Thoracic aorta (tissue), 2 donors: ENCODE data around the gene GRIA3. TPM values are rescaled to one million over a fixed set of nuclear protein-coding genes. Genes with fewer than 3 reads are reported as not detected.
A peak's percentile ranks its signal among the peaks of the same experiment; 100 is the strongest.

Source experiments
- ATAC-seq: fragments of 150-250 bp; one replicate; pipeline ENCODE4 v1.8.0; 2017; ENCODE audit warnings: low read depth; ENCODE audit not compliant: insufficient number of reproducible peaks, low FRiP score
- DNase-seq: peaks from one replicate; pipeline ENCODE4 v3.0.0-alpha.2; 2020; ENCODE audit warnings: low spot score
- H3K27ac ChIP-seq, 2 donors: fragments of 200-600 bp; sonication (generic); 1 replicate in 1 of 2; 2 replicates in 1 of 2; pipeline ENCODE4 v1.5.1; 2016; ENCODE audit warnings: mild to moderate bottlenecking in 2 of 2, moderate library complexity in 2 of 2
- H3K27me3 ChIP-seq: fragments of 200-600 bp; sonication (generic); replicated peaks from 2 replicates; pipeline ENCODE4 v1.6.0; 2016; ENCODE audit warnings: mild to moderate bottlenecking; ENCODE audit not compliant: insufficient read depth
- H3K36me3 ChIP-seq: fragments of 200-600 bp; sonication (generic); one replicate; pipeline ENCODE4 v1.5.1; 2016
- H3K4me1 ChIP-seq, 2 donors: fragments of 200-600 bp; sonication (generic); 1 replicate in 1 of 2; 2 replicates in 1 of 2; pipeline versions ENCODE4 v1.5.1 to v1.6.0; 2016; ENCODE audit warnings: low read depth in 2 of 2, mild to moderate bottlenecking in 1 of 2; ENCODE audit not compliant: control insufficient read depth in 1 of 2
- H3K4me3 ChIP-seq: fragments of 200-600 bp; sonication (generic); 2 replicates; pipeline ENCODE4 v1.5.1; 2016; ENCODE audit warnings: mild to moderate bottlenecking
- H3K9me3 ChIP-seq: fragments of 200-600 bp; sonication (generic); 2 replicates; pipeline ENCODE4 v1.5.1; 2016
- total RNA-seq, 2 donors: library from RNA; depleted of rRNA; stranded (reverse); fragments of >200 nt; gene quantifications; one replicate each; pipeline versions ENCODE4 v1.1.0 to v1.2.3, GENCODE V29; 2016
- TF ChIP-seq, protein P1 (sequence below): fragments of 200-600 bp; sonication (generic); IDR thresholded peaks from one replicate; pipeline ENCODE4 v1.5.1; 2019; ENCODE audit warnings: antibody characterized with exemption

Gene GRIA3
- total RNA-seq, 2 donors from 2014 or later = 6.0 to 7.9 TPM

DNA sequence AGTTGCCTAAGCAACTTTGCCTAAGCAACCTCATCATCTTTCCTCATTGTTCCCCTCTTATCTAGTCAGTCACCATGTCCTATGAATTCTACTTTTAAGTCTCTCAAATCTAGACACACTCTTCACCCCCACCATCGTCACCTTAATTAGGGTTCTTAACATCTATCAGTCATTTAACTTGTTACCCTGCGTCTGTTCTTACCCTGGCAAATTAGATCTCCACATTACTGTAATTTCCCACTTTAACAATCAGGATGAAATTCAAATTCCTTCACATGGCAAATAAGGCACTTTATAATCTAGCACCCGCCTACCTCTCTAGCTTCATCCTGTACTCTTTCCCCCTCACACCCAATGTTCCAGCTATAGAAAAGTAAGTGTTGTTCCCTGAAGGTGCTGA lies 221.2 kb downstream of the GRIA3 start:
- Histone ChIP-seq H3K27ac (no peak overlapping the region), H3K4me3 (no peak overlapping the region), H3K4me1 (peaks cover 0 to 16% of the 10 kb centered on the region in 2 donors), H3K27me3 (no peaks in the 10 kb centered on the region), H3K9me3 (no peaks in the 10 kb centered on the region), H3K36me3 (no peaks in the 10 kb centered on the region)
- DNase-seq = no peak
- no peak for ATAC-seq
- TF ChIP-seq, protein P1, sequence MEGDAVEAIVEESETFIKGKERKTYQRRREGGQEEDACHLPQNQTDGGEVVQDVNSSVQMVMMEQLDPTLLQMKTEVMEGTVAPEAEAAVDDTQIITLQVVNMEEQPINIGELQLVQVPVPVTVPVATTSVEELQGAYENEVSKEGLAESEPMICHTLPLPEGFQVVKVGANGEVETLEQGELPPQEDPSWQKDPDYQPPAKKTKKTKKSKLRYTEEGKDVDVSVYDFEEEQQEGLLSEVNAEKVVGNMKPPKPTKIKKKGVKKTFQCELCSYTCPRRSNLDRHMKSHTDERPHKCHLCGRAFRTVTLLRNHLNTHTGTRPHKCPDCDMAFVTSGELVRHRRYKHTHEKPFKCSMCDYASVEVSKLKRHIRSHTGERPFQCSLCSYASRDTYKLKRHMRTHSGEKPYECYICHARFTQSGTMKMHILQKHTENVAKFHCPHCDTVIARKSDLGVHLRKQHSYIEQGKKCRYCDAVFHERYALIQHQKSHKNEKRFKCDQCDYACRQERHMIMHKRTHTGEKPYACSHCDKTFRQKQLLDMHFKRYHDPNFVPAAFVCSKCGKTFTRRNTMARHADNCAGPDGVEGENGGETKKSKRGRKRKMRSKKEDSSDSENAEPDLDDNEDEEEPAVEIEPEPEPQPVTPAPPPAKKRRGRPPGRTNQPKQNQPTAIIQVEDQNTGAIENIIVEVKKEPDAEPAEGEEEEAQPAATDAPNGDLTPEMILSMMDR = no peak

DNA sequence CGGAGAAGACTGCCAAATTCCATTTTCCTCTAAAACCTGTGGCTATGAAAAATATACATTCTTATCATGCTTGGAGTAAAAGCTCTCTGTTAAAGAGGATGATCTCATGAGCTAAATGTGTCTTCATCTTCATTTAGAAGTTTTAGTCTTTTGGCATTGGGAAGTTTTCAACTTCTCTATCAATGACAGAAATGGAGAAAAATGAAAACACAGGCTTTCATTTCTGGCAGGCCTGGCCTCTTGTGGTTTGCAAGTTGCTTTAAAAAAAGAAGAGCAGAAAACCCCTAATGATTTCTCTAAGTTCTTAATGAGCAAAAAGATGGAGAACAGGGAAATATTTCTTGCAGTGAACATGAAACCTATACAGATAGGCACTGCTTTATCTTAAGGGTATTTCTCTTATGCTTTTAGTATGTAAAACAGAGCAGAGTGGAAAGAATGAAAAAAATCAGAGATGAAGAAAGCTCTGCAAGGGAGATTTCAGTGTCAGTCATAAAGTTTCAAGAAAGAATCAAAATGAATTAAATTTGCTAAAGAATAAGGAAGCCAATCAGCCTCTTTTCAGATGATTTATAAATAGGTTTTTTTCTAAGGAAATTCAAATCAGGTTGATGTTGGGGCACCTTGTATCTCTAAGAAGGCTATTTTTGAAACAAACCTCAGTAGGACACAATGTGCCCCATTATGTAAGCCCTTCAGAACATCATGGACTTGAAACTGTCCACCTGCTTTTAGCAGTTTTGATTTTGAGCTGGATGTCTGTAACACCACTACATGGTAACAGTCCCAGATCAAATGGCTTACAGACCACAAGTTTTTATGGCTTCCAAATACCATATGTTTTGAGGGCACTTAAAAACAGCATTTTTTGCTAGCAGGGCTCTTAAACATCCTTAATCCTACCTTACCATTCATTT lies 225.0 kb downstream of the GRIA3 start:
- TF ChIP-seq, protein P1 = no peak
- no peak for DNase-seq
- Histone ChIP-seq H3K9me3 (no peaks in the 10 kb centered on the region), H3K36me3 (no peaks in the 10 kb centered on the region), H3K4me1 (peaks cover 0 to 16% of the 10 kb centered on the region in 2 donors), H3K27me3 (no peaks in the 10 kb centered on the region), H3K27ac (peak overlapping the region; percentile 43 to 48), H3K4me3 (no peak overlapping the region)
- ATAC-seq = no peak

DNA sequence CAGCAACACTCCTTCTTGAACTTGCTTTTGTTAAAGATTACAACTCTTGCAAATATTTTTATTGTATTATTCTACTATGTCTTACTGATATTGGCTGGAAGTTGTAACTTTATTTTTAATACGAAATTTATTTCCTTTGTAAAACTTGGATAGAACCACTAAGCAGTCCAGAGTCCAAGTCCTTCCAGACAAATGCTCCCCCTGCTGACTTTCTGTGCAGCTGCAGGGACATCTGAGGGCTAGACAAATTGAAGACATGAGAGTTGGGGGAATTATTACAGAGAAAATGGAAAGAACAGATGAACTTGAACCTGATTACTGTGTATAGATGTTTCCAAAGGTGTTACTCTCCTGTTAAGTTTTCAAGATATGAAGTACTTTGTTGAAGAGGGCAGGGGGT lies 238.8 kb downstream of the GRIA3 start:
- Histone ChIP-seq H3K36me3 (no peaks in the 10 kb centered on the region), H3K27ac (no peak overlapping the region), H3K4me1 (peaks cover 0 to 7% of the 10 kb centered on the region in 2 donors), H3K27me3 (no peaks in the 10 kb centered on the region), H3K9me3 (no peaks in the 10 kb centered on the region), H3K4me3 (no peak overlapping the region)
- TF ChIP-seq, protein P1 = peak; percentile 53
- DNase-seq (no peak), ATAC-seq (peak; percentile 43)

DNA sequence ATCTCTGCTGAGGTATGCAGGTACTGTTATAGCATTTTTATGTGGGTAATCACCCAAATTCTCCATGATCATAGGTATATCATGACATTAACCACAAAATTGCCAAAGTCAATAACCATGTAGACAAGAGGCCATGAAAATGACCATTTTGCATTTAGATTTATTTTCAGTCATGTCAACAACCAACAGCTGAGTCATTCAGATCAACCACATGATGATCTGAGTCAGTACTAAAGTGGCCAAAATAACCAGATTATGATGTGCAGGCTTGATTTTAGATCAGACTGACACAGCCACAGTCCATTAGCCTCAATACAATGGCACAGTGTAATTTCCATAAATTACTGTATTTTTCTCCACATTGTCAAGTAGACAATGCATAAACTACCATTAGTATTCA lies 240.5 kb downstream of the GRIA3 start:
- Histone ChIP-seq H3K27me3 (no peaks in the 10 kb centered on the region), H3K36me3 (no peaks in the 10 kb centered on the region), H3K27ac (no peak overlapping the region), H3K4me1 (peaks cover 0 to 7% of the 10 kb centered on the region in 2 donors), H3K9me3 (no peaks in the 10 kb centered on the region), H3K4me3 (no peak overlapping the region)
- ATAC-seq (no peak), DNase-seq (no peak)
- TF ChIP-seq, protein P1 = no peak

DNA sequence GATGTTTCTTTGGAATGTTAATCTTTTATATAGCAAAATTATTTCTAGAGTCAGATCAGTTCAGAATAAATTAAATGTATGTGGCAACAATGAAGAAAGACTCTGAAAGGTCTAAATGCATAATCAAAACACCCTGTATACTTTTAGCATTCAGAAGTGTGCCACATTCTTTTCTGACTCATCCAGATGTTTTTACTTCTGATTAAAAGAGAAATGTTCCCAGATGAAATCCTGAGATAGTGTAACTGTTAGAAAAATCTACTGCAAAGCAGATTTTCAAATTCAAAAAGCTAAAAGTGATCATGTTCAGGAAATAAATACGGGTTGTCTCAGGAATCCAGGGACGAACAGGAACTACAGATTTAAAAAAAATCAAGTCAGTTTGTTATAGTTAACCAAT lies 241.4 kb downstream of the GRIA3 start:
- Histone ChIP-seq H3K27me3 (no peaks in the 10 kb centered on the region), H3K4me1 (peaks cover 0 to 7% of the 10 kb centered on the region in 2 donors), H3K9me3 (no peaks in the 10 kb centered on the region), H3K36me3 (no peaks in the 10 kb centered on the region), H3K27ac (peak overlapping the region in 1 of 2 donors; percentile 1), H3K4me3 (no peak overlapping the region)
- DNase-seq = no peak
- ATAC-seq = no peak
- TF ChIP-seq, protein P1 = no peak
